HepG2 (cell line): ENCODE data around the gene SPDYE5. TPM values are rescaled to one million over a fixed set of nuclear protein-coding genes. Genes with fewer than 3 reads are reported as not detected.
"Not testable (repeated sequence)": the region's sequence is repeated elsewhere in the genome, so short reads cannot be mapped to it uniquely, and the experiment has no call there.

ENCODE experiments used
- ATAC-seq: fragments of 200-7000 bp; cut with Tn5 transposase; 3 replicates; pipeline ENCODE4 v1.9.1; 2020; ENCODE audit warnings: mild to moderate bottlenecking, moderate library complexity
- BruUV-seq: library from RNA; stranded (reverse); fragments of 400-500 nt; replicated peaks from 2 replicates; lab custom pipeline; 2021; lab: Mats Ljungman, UMichigan
- CTCF ChIA-PET: fragments of 300-600 bp; formaldehyde crosslinking; extraction: SDS; loops from one replicate; lab custom pipeline; 2021; ENCODE audit warnings: low total read pairs, inconsistent platforms, low intra/inter-chr PET ratio; lab: Yijun Ruan, JAX
- POLR2A ChIA-PET: fragments of 350-600 bp; sonication (Branson Sonifier 250); formaldehyde crosslinking; loops from one replicate; lab custom pipeline; 2020; ENCODE audit warnings: antibody characterized with exemption, inconsistent platforms; lab: Yijun Ruan, JAX
- DNase-seq: peaks from one replicate; pipeline ENCODE4 v3.0.0-alpha.2; 2015; ENCODE audit warnings: low spot score
- FAIRE-seq: peaks from 3 replicates; lab custom pipeline; 2011; peaks lifted over from hg19 to GRCh38; lab: Jason Lieb, UNC
- H2AFZ ChIP-seq: one replicate; pipeline ENCODE4 v1.6.1; 2011; ENCODE audit warnings: low read length, inconsistent platforms
- H3K27ac ChIP-seq: fragments of 300-600 bp; 3 replicates; pipeline ENCODE4 v1.8.0; 2011; ENCODE audit warnings: mixed run types, mild to moderate bottlenecking, mixed read lengths, low read length, inconsistent platforms; ENCODE audit not compliant: insufficient read depth; ENCODE audit errors: extremely low read length
- H3K27me3 ChIP-seq, 2 experiments: fragments of 200-600 bp in 1 of 2; 2 replicates in 1 of 2; 3 replicates in 1 of 2; pipeline versions ENCODE4 v1.6.0 to v1.8.0; 2011; ENCODE audit warnings: low read length in 2 of 2, mild to moderate bottlenecking in 2 of 2, moderate library complexity in 2 of 2, inconsistent platforms in 1 of 2; ENCODE audit not compliant: insufficient read depth in 2 of 2, control insufficient read depth in 1 of 2
- H3K36me3 ChIP-seq, 2 experiments: fragments of 200-600 bp in 1 of 2; replicated peaks in 1 of 2; 2 replicates in 1 of 2; 3 replicates in 1 of 2; pipeline versions ENCODE4 v1.5.1 to v1.8.0; 2011; ENCODE audit warnings: low read length in 2 of 2, inconsistent platforms in 1 of 2; ENCODE audit not compliant: insufficient read depth in 2 of 2, control insufficient read depth in 1 of 2
- H3K4me1 ChIP-seq: 2 replicates; pipeline ENCODE4 v1.5.1; 2012; ENCODE audit warnings: low read length, inconsistent platforms; ENCODE audit not compliant: insufficient read depth
- H3K4me2 ChIP-seq: 2 replicates; pipeline ENCODE4 v1.6.0; 2011; ENCODE audit warnings: low read depth, low read length, inconsistent platforms
- H3K4me3 ChIP-seq, 3 experiments: fragments of 200-600 bp in 1 of 3; sonication (generic), shearing (Covaris generic) in 1 of 3; replicated peaks in 1 of 3; 2 replicates each; pipeline ENCODE4 v1.5.1; 2011 to 2016; ENCODE audit warnings: low read length in 3 of 3, inconsistent platforms in 2 of 3, low read depth in 2 of 3, mild to moderate bottlenecking in 2 of 3, control low read depth in 1 of 3, mixed read lengths in 1 of 3; ENCODE audit not compliant: insufficient read depth in 1 of 3
- H3K79me2 ChIP-seq: one replicate; pipeline ENCODE4 v1.6.1; 2011; ENCODE audit warnings: low read length, inconsistent platforms; ENCODE audit not compliant: insufficient read depth
- H3K9ac ChIP-seq: 2 replicates; pipeline ENCODE4 v1.6.0; 2011; ENCODE audit warnings: mild to moderate bottlenecking, low read depth, low read length, inconsistent platforms; ENCODE audit not compliant: insufficient read depth
- H3K9me3 ChIP-seq: 2 replicates; pipeline ENCODE4 v1.5.1; 2012; ENCODE audit warnings: mild to moderate bottlenecking, low read length
- H4K20me1 ChIP-seq: 2 replicates; pipeline ENCODE4 v1.6.0; 2011; ENCODE audit warnings: inconsistent platforms, mild to moderate bottlenecking, low read length, moderate library complexity; ENCODE audit not compliant: insufficient read depth
- DR1 ChIP-seq: sonication (generic); formaldehyde crosslinking; IDR thresholded peaks from 2 replicates; pipeline ENCODE4 v1.8.0; 2021; ENCODE audit warnings: mild to moderate bottlenecking, missing genetic modification reagents, inconsistent platforms
- DRAP1 ChIP-seq: IDR thresholded peaks from 2 replicates; pipeline ENCODE4 v1.6.1; 2016; ENCODE audit warnings: missing genetic modification reagents, missing compliant biosample characterization
- ETV5 ChIP-seq: IDR thresholded peaks from 2 replicates; pipeline ENCODE4 v1.6.1; 2018; ENCODE audit warnings: missing biosample characterization, missing genetic modification reagents, inconsistent platforms, borderline replicate concordance
- KLF16 ChIP-seq, 2 experiments: sonication (generic) in 1 of 2; formaldehyde crosslinking in 1 of 2; IDR thresholded peaks; 2 replicates each; pipeline versions ENCODE4 v1.6.1 to v1.8.0; 2016 to 2023; ENCODE audit warnings: missing genetic modification reagents in 2 of 2, missing compliant biosample characterization in 1 of 2
- MXD1 ChIP-seq: sonication (generic); formaldehyde crosslinking; IDR thresholded peaks from 2 replicates; pipeline ENCODE4 v1.4.0; 2020; ENCODE audit warnings: mild to moderate bottlenecking, missing genetic modification reagents
- NR0B2 ChIP-seq: sonication (generic); formaldehyde crosslinking; IDR thresholded peaks from 2 replicates; pipeline ENCODE4 v1.4.0; 2020; ENCODE audit warnings: mild to moderate bottlenecking, missing genetic modification reagents
- NR2F1 ChIP-seq, 2 experiments: fragments of 450-650 bp in 1 of 2; formaldehyde crosslinking in 1 of 2; IDR thresholded peaks; 2 replicates each; pipeline versions ENCODE4 v1.5.0 to v1.6.1; 2016 to 2020; ENCODE audit warnings: mild to moderate bottlenecking in 1 of 2, missing compliant biosample characterization in 1 of 2, missing genetic modification reagents in 1 of 2, moderate library complexity in 1 of 2
- POGK ChIP-seq: sonication (generic); formaldehyde crosslinking; conservative IDR thresholded peaks from 2 replicates; pipeline ENCODE4 v1.8.0; 2022; ENCODE audit warnings: mild to moderate bottlenecking, moderate library complexity, missing genetic modification reagents
- POLR2G ChIP-seq: fragments of 200-400 bp; formaldehyde crosslinking; IDR thresholded peaks from 2 replicates; pipeline ENCODE4 v1.6.1; 2018; ENCODE audit warnings: mild to moderate bottlenecking, low read depth, low read length, moderate library complexity
- SOX6 ChIP-seq, 2 experiments: fragments of 450-650 bp in 1 of 2; sonication (generic) in 1 of 2; formaldehyde crosslinking in 1 of 2; IDR thresholded peaks; 2 replicates each; pipeline versions ENCODE4 v1.4.0 to v1.6.1; 2017 to 2020; ENCODE audit warnings: antibody characterized with exemption in 1 of 2, mild to moderate bottlenecking in 1 of 2, missing genetic modification reagents in 1 of 2
- YY1 ChIP-seq: IDR thresholded peaks from 2 replicates; pipeline ENCODE4 v1.6.1; 2011; ENCODE audit warnings: low read length, low read depth, moderate library complexity, mild to moderate bottlenecking; ENCODE audit not compliant: insufficient read depth, insufficient replicate concordance
- ZHX1 ChIP-seq: sonication (generic); formaldehyde crosslinking; IDR thresholded peaks from 2 replicates; pipeline ENCODE4 v1.8.1; 2022; ENCODE audit warnings: low read depth, mild to moderate bottlenecking, missing genetic modification reagents
- ZNF121 ChIP-seq: sonication (generic); formaldehyde crosslinking; IDR thresholded peaks from 2 replicates; pipeline ENCODE4 v1.5.0; 2020; ENCODE audit warnings: mild to moderate bottlenecking, missing genetic modification reagents
- ZNF124 ChIP-seq: sonication (generic); formaldehyde crosslinking; IDR thresholded peaks from 2 replicates; pipeline ENCODE4 v1.4.0; 2020; ENCODE audit warnings: missing genetic modification reagents
- ZSCAN31 ChIP-seq: sonication (generic); formaldehyde crosslinking; IDR thresholded peaks from 2 replicates; pipeline ENCODE4 v1.5.0; 2020; ENCODE audit warnings: low read depth, mild to moderate bottlenecking, missing genetic modification reagents
- WGBS: methylation state at CpG from one replicate; pipeline ENCODE4 v1.1.6; 2017; ENCODE audit warnings: low lambda C conversion rate; 5-methylcytosine and 5-hydroxymethylcytosine counted together
- in situ Hi-C: cut with HindIII; loops from 2 replicates; pipeline ENCODE4 v1.10.0; 2017; ENCODE audit warnings: low pct_unique_long_range_greater_than_20kb; ENCODE audit not compliant: extremely low pct_ligation_motif_present
- intact Hi-C: fragments of 100-400 bp; cut with micrococcal nuclease; formaldehyde crosslinking; loops from one replicate; pipeline ENCODE4 v1.10.0; 2022; ENCODE audit not compliant: unreplicated experiment
- polyA plus RNA-seq, 8 experiments: library from polyadenylated mRNA; depleted of rRNA in 3 of 8; stranded (reverse) in 7 of 8; unstranded in 1 of 8; fragments of >200 nt; fragmentation: Illumina TruSeq in 4 of 8; extraction: Trizol in 4 of 8; gene quantifications; 2 replicates each; pipeline versions ENCODE4 v1.2.1 to v1.2.3, GENCODE V29; 2011 to 2016; ENCODE audit warnings: low read depth in 4 of 8, missing spikeins in 1 of 8, mixed read lengths in 1 of 8; ENCODE audit not compliant: insufficient read depth in 1 of 8
- total RNA-seq, 5 experiments: library from RNA; depleted of rRNA; stranded (reverse); fragments of >200 nt; fragmentation: Illumina TruSeq; extraction: Trizol; gene quantifications; 2 replicates each; pipeline ENCODE4 v1.2.3, GENCODE V29; 2016; ENCODE audit warnings: low read depth in 1 of 5

SPDYE5 gene
- total and polyA plus RNA-seq, 2 of the 13 experiments (the other 11 are each of a cell fraction or from before 2014, with no cell fraction given): not detected

GRCh38 chr7:75485979-75486643, 6.0 kb upstream of the SPDYE5 start, which contains the start of gene POM121C (continued):
- TF ChIP-seq NR2F1 (CRISPR knock-in tag; IDR thresholded peaks at IDR 0.05) (peak in 1 of 2 experiments; percentile 22; a peak in 1 of 4 replicates), DR1 (CRISPR knock-in tag) (0 out of 2 replicates have a peak, but pooled peaks have one; percentile 50), POLR2G (peak; percentile 86), DRAP1 (CRISPR knock-in tag) (peak; percentile 59; the same call in 1 of the 2 replicates), KLF16 (CRISPR knock-in tag; IDR thresholded peaks at IDR 0.05) (peak in 1 of 2 experiments; percentile 40; a peak in 1 of 4 replicates), ZNF124 (CRISPR knock-in tag) (0 out of 2 replicates have a peak, but pooled peaks have one; percentile 57), POGK (peak; percentile 92), MXD1 (CRISPR knock-in tag) (peak; percentile 41; the same call in 1 of the 2 replicates), ETV5 (CRISPR knock-in tag) (peak; percentile 91), ZHX1 (CRISPR knock-in tag) (peak; percentile 43; the same call in 1 of the 2 replicates), ZSCAN31 (CRISPR knock-in tag) (peak; percentile 77; the same call in 1 of the 2 replicates), SOX6 (CRISPR knock-in tag; IDR thresholded peaks at IDR 0.05) (peak; percentile 48; the same call in 1 of the 2 replicates), YY1 (peak; percentile 38), ZNF121 (CRISPR knock-in tag) (0 out of 2 replicates have a peak, but pooled peaks have one; percentile 19), NR0B2 (0 out of 2 replicates have a peak, but pooled peaks have one; percentile 60)
- not testable (repeated sequence) for TF ChIP-seq SOX6 (IDR thresholded peaks at IDR 0.05)

GRCh38 chr7:75509033-75509432, 16.9 kb downstream of the SPDYE5 start:
- DNase-seq, POLR2A ChIA-PET, intact Hi-C loops, H3K27ac ChIP-seq, H3K4me3 ChIP-seq, in situ Hi-C loops, BruUV-seq, H3K9me3 ChIP-seq, H2AFZ ChIP-seq, H4K20me1 ChIP-seq, H3K4me2 ChIP-seq, H3K27me3 ChIP-seq, FAIRE-seq, H3K4me1 ChIP-seq, H3K79me2 ChIP-seq, ATAC-seq, H3K36me3 ChIP-seq, CTCF ChIA-PET, H3K9ac ChIP-seq: not testable (repeated sequence)
- 100% methylated on average over 1 of the region's 4 CpGs for WGBS
